Measurements from ENCODE around the gene NFATC4.

DNA sequence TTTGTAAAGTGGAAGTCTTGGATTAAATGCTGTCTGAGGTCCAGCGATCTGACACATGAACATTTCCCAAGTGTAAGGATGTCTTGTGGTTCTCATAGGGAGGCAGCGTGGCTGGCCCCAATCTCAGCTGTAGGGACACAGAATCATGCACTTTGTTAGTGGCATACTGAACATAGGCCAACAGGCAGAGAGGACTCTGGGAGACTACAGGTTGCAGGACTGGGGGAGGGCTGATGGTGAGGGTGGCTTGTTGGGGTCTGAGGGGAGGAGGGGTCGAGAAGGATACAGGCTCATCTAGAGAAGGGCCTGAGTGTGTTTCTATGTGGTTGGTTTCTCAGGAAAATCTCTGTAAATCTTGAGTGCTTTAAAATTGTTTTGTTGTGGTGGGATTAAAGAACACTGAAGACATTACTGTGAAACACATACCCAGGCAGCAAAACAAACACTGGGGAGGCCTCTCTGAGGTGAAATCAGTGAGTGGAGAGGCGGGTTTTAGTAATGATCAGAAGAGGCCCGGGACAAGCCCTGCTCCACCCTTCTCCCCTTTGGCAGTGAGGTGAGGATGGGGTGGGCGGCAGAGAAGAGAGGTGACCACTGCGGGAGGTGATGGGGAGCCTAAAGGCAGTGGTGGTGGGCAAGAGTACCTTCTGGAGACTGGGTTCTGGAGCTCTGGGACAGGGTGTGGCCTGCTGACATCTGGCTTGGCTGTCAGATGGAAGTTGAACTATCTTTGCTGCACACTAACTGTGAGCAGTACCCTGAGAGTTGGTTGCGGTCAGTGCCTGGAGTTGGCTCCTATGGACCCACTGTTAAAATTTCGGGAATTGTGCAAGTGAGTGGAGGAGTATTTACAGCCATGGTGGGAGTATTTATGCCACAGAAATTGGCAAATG, 34.1 kb downstream of the NFATC4 start:
- TF ChIP-seq POLR2A (IDR thresholded peaks at IDR 0.05), result no peak
- TF ChIP-seq, protein P1, sequence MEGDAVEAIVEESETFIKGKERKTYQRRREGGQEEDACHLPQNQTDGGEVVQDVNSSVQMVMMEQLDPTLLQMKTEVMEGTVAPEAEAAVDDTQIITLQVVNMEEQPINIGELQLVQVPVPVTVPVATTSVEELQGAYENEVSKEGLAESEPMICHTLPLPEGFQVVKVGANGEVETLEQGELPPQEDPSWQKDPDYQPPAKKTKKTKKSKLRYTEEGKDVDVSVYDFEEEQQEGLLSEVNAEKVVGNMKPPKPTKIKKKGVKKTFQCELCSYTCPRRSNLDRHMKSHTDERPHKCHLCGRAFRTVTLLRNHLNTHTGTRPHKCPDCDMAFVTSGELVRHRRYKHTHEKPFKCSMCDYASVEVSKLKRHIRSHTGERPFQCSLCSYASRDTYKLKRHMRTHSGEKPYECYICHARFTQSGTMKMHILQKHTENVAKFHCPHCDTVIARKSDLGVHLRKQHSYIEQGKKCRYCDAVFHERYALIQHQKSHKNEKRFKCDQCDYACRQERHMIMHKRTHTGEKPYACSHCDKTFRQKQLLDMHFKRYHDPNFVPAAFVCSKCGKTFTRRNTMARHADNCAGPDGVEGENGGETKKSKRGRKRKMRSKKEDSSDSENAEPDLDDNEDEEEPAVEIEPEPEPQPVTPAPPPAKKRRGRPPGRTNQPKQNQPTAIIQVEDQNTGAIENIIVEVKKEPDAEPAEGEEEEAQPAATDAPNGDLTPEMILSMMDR (IDR thresholded peaks at IDR 0.05), result no peak

Data from testis (tissue), 2 donors.